ENCODE results near the gene NPR3. TPM values are rescaled to one million over a fixed set of nuclear protein-coding genes. Genes with fewer than 3 reads are reported as not detected.

Gene NPR3
- total and polyA plus RNA-seq, 3 donors from 2014 or later: 2.8 to 3.9 (median 3.2) TPM

DNA sequence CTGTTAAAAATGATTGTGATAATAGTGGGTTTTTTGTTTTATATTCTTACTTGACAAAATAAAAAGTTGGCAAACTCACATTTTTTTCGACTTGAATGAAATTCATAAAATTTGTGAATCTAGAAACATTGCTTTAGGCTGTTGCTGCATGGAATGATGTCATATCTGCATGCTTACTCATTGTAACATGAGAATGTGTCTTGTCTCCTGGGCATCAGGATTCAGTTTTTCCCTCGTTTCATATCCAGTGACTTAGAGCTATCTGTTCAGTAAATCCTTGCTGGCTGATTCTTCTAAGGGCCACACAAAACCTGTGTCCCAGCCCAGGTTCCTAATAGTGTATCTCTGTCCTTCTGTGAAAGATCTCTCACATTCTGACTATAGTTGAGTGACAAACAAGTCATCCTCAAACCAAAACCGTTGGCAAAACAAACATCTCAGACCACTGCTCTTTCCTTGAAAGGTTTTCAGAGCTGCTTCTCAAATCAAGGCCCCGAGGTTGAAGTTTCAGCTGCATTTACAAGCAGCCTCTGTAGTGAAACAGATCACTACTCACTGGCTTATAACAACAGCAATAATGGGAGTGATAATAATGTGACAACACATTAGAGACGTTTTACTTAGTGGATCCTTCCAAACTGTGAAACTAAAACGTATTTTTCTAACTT, 95.0 kb downstream of the NPR3 start:
- TF ChIP-seq, protein P1, sequence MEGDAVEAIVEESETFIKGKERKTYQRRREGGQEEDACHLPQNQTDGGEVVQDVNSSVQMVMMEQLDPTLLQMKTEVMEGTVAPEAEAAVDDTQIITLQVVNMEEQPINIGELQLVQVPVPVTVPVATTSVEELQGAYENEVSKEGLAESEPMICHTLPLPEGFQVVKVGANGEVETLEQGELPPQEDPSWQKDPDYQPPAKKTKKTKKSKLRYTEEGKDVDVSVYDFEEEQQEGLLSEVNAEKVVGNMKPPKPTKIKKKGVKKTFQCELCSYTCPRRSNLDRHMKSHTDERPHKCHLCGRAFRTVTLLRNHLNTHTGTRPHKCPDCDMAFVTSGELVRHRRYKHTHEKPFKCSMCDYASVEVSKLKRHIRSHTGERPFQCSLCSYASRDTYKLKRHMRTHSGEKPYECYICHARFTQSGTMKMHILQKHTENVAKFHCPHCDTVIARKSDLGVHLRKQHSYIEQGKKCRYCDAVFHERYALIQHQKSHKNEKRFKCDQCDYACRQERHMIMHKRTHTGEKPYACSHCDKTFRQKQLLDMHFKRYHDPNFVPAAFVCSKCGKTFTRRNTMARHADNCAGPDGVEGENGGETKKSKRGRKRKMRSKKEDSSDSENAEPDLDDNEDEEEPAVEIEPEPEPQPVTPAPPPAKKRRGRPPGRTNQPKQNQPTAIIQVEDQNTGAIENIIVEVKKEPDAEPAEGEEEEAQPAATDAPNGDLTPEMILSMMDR (IDR thresholded peaks at IDR 0.05): no peak
- no peak for TF ChIP-seq POLR2A (IDR thresholded peaks at IDR 0.05)
- WGBS, 2 donors: 30 to 41% methylated on average over 6 of the region's 6 CpGs
- intact Hi-C loops (cut with DNase I; ENCODE audit: low total_unique reads): no loop called here
- DNase-seq: no peak
- Histone ChIP-seq H3K9me3 (no peaks in the 10 kb centered on the region), H3K4me1 (peaks cover under 1% of the 10 kb centered on the region), H3K36me3 (ENCODE audit: low read depth, missing control alignments) (no peaks in the 10 kb centered on the region), H3K27ac (peak overlapping the region in 1 of 2 donors; percentile 52), H3K27me3 (no peaks in the 10 kb centered on the region), H3K4me3 (no peak overlapping the region)

DNA sequence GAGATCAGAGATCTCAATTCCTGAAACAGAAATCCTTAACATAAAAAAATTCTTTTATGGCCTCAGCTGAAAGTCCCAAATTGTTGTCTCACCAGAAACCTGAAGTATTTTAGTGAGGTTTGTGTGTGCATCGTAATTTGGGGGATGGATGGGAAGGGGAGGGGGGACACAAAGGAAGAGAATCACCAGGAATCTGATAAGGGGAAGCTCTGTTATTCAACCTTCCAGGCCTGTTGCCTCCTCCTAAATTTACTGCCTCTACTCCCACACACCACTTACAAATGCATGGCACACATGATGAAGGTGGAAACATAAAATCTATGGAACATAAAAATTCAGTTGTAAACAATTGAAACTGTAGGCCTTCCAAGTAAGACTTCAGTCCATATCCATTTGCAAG, 97.7 kb downstream of the NPR3 start:
- Histone ChIP-seq H3K27me3 (no peaks in the 10 kb centered on the region), H3K27ac (no peak overlapping the region), H3K4me1 (peaks cover 4% of the 10 kb centered on the region), H3K9me3 (no peaks in the 10 kb centered on the region), H3K36me3 (ENCODE audit: low read depth, missing control alignments) (no peaks in the 10 kb centered on the region), H3K4me3 (no peak overlapping the region)
- no peak for DNase-seq
- 44 to 67% methylated on average over 1 of the region's 1 CpG for WGBS, 2 donors
- intact Hi-C loops (cut with DNase I; ENCODE audit: low total_unique reads): no loop called here
- no peak for TF ChIP-seq POLR2A (IDR thresholded peaks at IDR 0.05)
- TF ChIP-seq, protein P1 (IDR thresholded peaks at IDR 0.05): no peak

DNA sequence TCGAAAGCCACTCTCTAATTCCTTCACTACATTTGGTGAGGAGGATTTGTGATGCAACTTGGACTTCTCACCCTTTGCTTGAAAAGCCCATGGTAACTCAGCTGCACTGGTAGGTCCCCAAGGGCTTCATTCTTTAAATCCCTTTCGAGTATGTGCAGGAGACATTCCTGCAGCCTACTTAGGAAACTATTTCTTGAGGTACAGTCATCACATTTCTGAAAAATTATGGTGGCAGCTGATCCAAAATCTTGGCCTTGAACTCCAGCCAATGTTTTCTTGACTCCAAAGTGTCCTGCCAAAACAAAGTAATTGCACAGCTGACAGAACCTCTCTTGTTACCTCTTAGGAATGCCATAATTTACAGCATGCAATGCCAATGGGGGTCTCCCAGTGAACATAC, 99.7 kb downstream of the NPR3 start:
- intact Hi-C loops (cut with DNase I; ENCODE audit: low total_unique reads): no loop called here
- peak overlapping the region in 1 of 2 donors; percentile 4 for H3K27ac ChIP-seq
- 36 to 51% methylated on average over 2 of the region's 2 CpGs for WGBS, 2 donors
- no peaks in the 10 kb centered on the region for H3K9me3 ChIP-seq
- H3K4me1 ChIP-seq: peaks cover 8% of the 10 kb centered on the region
- no peaks in the 10 kb centered on the region for H3K27me3 ChIP-seq
- DNase-seq: peak; percentile 35
- H3K4me3 ChIP-seq: no peak overlapping the region
- TF ChIP-seq, protein P1 (IDR thresholded peaks at IDR 0.05): no peak
- no peak for TF ChIP-seq POLR2A (IDR thresholded peaks at IDR 0.05)
- no peaks in the 10 kb centered on the region for H3K36me3 ChIP-seq (ENCODE audit: low read depth, missing control alignments)

DNA sequence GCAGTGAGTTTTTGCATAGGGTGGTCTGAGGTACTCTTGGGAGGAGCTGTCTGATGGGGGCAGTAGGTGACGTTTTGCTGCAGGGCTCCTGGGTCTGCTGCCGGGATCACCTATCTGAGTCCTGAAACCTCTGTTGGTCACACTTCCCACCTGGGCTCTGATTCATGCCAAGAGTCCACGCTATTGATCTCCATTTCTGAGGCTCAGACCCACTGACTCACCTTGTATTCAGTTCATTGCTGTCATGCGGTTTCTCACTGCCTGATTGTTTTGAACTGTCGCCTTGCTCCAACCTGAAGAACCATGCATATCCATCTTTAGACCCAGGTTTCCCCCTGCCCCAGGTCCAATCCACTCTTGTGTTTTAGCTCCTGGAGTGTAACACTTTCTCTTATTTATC, 101.3 kb downstream of the NPR3 start:
- Histone ChIP-seq H3K27me3 (no peaks in the 10 kb centered on the region), H3K36me3 (ENCODE audit: low read depth, missing control alignments) (no peaks in the 10 kb centered on the region), H3K4me1 (peaks cover 8% of the 10 kb centered on the region), H3K9me3 (no peaks in the 10 kb centered on the region), H3K27ac (no peak overlapping the region), H3K4me3 (no peak overlapping the region)
- intact Hi-C loops (cut with DNase I; ENCODE audit: low total_unique reads): no loop called here
- TF ChIP-seq POLR2A (IDR thresholded peaks at IDR 0.05): no peak
- TF ChIP-seq, protein P1 (IDR thresholded peaks at IDR 0.05): no peak
- DNase-seq: no peak
- whole genome bisulfite sequencing, 2 donors: 85 to 96% methylated on average over 5 of the region's 5 CpGs

DNA sequence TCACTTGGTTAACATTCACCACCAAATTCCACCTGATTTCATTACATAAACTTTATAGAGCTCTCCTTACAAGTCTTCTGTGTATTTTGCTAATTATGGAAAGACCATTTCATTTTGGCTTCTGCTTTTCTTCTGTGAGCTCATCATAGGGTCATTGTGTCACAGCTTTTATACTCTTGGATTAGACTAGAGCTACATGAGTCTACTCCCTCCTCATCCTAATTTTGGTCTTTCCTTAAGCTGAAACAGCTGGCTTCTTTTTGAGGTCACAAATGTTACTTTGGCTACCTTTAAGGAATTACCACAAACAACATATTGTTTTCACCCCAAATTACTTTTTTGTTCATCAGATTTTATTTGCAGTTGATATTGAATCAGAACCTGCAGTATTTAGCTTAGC, 103.0 kb downstream of the NPR3 start:
- no peak for DNase-seq
- Histone ChIP-seq H3K27ac (no peak overlapping the region), H3K4me3 (no peak overlapping the region), H3K4me1 (peaks cover 8% of the 10 kb centered on the region), H3K27me3 (no peaks in the 10 kb centered on the region), H3K36me3 (ENCODE audit: low read depth, missing control alignments) (no peaks in the 10 kb centered on the region), H3K9me3 (no peaks in the 10 kb centered on the region)
- no peak for TF ChIP-seq POLR2A (IDR thresholded peaks at IDR 0.05)
- intact Hi-C loops (cut with DNase I; ENCODE audit: low total_unique reads): no loop called here
